ENCODE results near the gene DFFB. TPM values are rescaled to one million over a fixed set of nuclear protein-coding genes. Genes with fewer than 3 reads are reported as not detected.

Gene DFFB
- total and polyA plus RNA-seq, 9 of the 15 experiments (the other 6 are each of a cell fraction or from before 2014, with no cell fraction given): 2.3 to 15.8 (median 11.5) TPM

- no peak for TF ChIP-seq ZNF165 (CRISPR knock-in tag; IDR thresholded peaks at IDR 0.05; ENCODE audit: borderline replicate concordance)
- TF ChIP-seq ZFP1 (CRISPR knock-in tag; IDR thresholded peaks at IDR 0.05): no peak
- no peak for TF ChIP-seq ZNF274 (IDR thresholded peaks at IDR 0.05; ENCODE audit: borderline replicate concordance, low read depth, low read length)
- TF ChIP-seq ZNF280A (IDR thresholded peaks at IDR 0.05; ENCODE audit: low read depth, partially characterized antibody): no peak
- no peak; the same call in 1 of the 2 replicates for TF ChIP-seq USF2 (CRISPR knock-in tag; IDR thresholded peaks at IDR 0.05)
- TF ChIP-seq NFE2 (IDR thresholded peaks at IDR 0.05; ENCODE audit: low read depth): 0 out of 2 replicates have a peak, but pooled peaks have one; percentile 13
- TF ChIP-seq RUNX1 (IDR thresholded peaks at IDR 0.05; ENCODE audit: low read depth): no peak
- TF ChIP-seq XRCC3 (IDR thresholded peaks at IDR 0.05): no peak
- TF ChIP-seq DACH1 (IDR thresholded peaks at IDR 0.05; ENCODE audit: partially characterized antibody): peak; percentile 38
- TF ChIP-seq ZNF253 (CRISPR knock-in tag; conservative IDR thresholded peaks at IDR 0.05): no peak
- no peak for TF ChIP-seq BCL6 (CRISPR knock-in tag; IDR thresholded peaks at IDR 0.05)
- peak; percentile 62 for TF ChIP-seq HMGN3 (IDR thresholded peaks at IDR 0.05; ENCODE audit: borderline replicate concordance, extremely low read depth, insufficient read length, low read depth, low read length)
- TF ChIP-seq NFE2L1 (tag; IDR thresholded peaks at IDR 0.05; ENCODE audit: borderline replicate concordance, low read depth): no peak
- TF ChIP-seq HLTF (IDR thresholded peaks at IDR 0.05): peak; percentile 30; the same call in 1 of the 2 replicates
- no peak for TF ChIP-seq ZC3H8 (IDR thresholded peaks at IDR 0.05)
- no peak for TF ChIP-seq TCF15 (CRISPR knock-in tag; IDR thresholded peaks at IDR 0.05)
- TF ChIP-seq REST (IDR thresholded peaks at IDR 0.05; ENCODE audit: borderline replicate concordance): no peak
- TF ChIP-seq REST (CRISPR knock-in tag; IDR thresholded peaks at IDR 0.05; ENCODE audit: low read depth): 0 out of 2 replicates have a peak, but pooled peaks have one; percentile 23
- peak; percentile 62; the same call in 1 of the 2 replicates for TF ChIP-seq PHB (CRISPR knock-in tag; IDR thresholded peaks at IDR 0.05)
These were observed 43.8 kb downstream of the DFFB start (continued) for GRCh38 chr1:3900969-3901529.

Data from K562 (cell line).